WTC11 (cell line): ENCODE measurements around the gene CAGE1. TPM values are rescaled to one million over a fixed set of nuclear protein-coding genes. Genes with fewer than 3 reads are reported as not detected.

Source experiments
- ATAC-seq: fragments of 200-7000 bp; cut with Tn5 transposase; 2 replicates; pipeline ENCODE4 v1.10.0; 2021; ENCODE audit warnings: mild to moderate bottlenecking, moderate library complexity
- CTCF ChIA-PET: fragments of 300-600 bp; sonication (Branson Sonifier 250); formaldehyde crosslinking; loops from one replicate; lab custom pipeline; 2021; ENCODE audit warnings: antibody characterized with exemption; lab: Charles Lee
- POLR2A ChIA-PET: fragments of 350-600 bp; sonication (Branson Sonifier 250); formaldehyde crosslinking; loops from one replicate; lab custom pipeline; 2021; ENCODE audit warnings: antibody characterized with exemption; lab: Charles Lee
- DNase-seq: peaks from one replicate; pipeline ENCODE4 v3.0.0; 2021; ENCODE audit warnings: low spot score
- H3K27ac Mint-ChIP-seq: 2 replicates; pipeline ENCODE4 v1.8.0; 2021; ENCODE audit warnings: mixed read lengths
- H3K27me3 Mint-ChIP-seq: 2 replicates; pipeline ENCODE4 v1.8.0; 2021; ENCODE audit warnings: low read depth, mild to moderate bottlenecking, moderate library complexity, mixed read lengths
- H3K36me3 Mint-ChIP-seq: 2 replicates; pipeline ENCODE4 v1.8.0; 2021; ENCODE audit warnings: mixed read lengths
- H3K4me1 Mint-ChIP-seq: 2 replicates; pipeline ENCODE4 v1.8.0; 2022; ENCODE audit warnings: mixed read lengths
- H3K4me3 Mint-ChIP-seq: 2 replicates; pipeline ENCODE4 v1.8.0; 2021; ENCODE audit warnings: mild to moderate bottlenecking, moderate library complexity, mixed read lengths
- H3K9me3 Mint-ChIP-seq: 2 replicates; pipeline ENCODE4 v1.8.0; 2021; ENCODE audit warnings: mixed read lengths
- AFF4 ChIP-seq: sonication (generic); formaldehyde crosslinking; IDR thresholded peaks from 2 replicates; pipeline ENCODE4 v1.8.1; 2023; ENCODE audit warnings: mild to moderate bottlenecking, missing genetic modification reagents, borderline replicate concordance
- FOXJ3 ChIP-seq: sonication (generic); formaldehyde crosslinking; IDR thresholded peaks from 2 replicates; pipeline ENCODE4 v1.9.0; 2021; ENCODE audit warnings: missing genetic modification reagents, mild to moderate bottlenecking, borderline replicate concordance
- GABPB1 ChIP-seq: sonication (generic); formaldehyde crosslinking; IDR thresholded peaks from 2 replicates; pipeline ENCODE4 v1.8.1; 2023; ENCODE audit warnings: mild to moderate bottlenecking, missing genetic modification reagents
- IRF2 ChIP-seq: sonication (generic); formaldehyde crosslinking; IDR thresholded peaks from 2 replicates; pipeline ENCODE4 v1.8.0; 2022; ENCODE audit warnings: low read depth, missing genetic modification reagents, borderline replicate concordance
- SMAD3 ChIP-seq: sonication (generic); formaldehyde crosslinking; IDR thresholded peaks from 2 replicates; pipeline ENCODE4 v1.8.0; 2022; ENCODE audit warnings: missing genetic modification reagents, mild to moderate bottlenecking, borderline replicate concordance
- USF2 ChIP-seq: sonication (generic); formaldehyde crosslinking; IDR thresholded peaks from 2 replicates; pipeline ENCODE4 v1.8.1; 2023; ENCODE audit warnings: mild to moderate bottlenecking, missing genetic modification reagents, moderate library complexity
- ZBTB21 ChIP-seq: sonication (generic); formaldehyde crosslinking; IDR thresholded peaks from 2 replicates; pipeline ENCODE4 v1.8.1; 2023; ENCODE audit warnings: mild to moderate bottlenecking, missing genetic modification reagents, borderline replicate concordance
- ZMAT4 ChIP-seq: fragments of 250-450 bp; sonication (Bioruptor Pico); IDR thresholded peaks from 2 replicates; pipeline ENCODE4 v1.9.0; 2021; ENCODE audit warnings: mild to moderate bottlenecking
- ZNF232 ChIP-seq: sonication (generic); formaldehyde crosslinking; IDR thresholded peaks from 2 replicates; pipeline ENCODE4 v1.8.0; 2022; ENCODE audit warnings: mild to moderate bottlenecking, missing genetic modification reagents
- ZNF281 ChIP-seq: sonication (generic); formaldehyde crosslinking; IDR thresholded peaks from 2 replicates; pipeline ENCODE4 v1.8.0; 2023; ENCODE audit warnings: mild to moderate bottlenecking, missing genetic modification reagents
- ZNF425 ChIP-seq: fragments of 250-450 bp; sonication (Bioruptor Pico); conservative IDR thresholded peaks from 2 replicates; pipeline ENCODE4 v1.9.0; 2021; ENCODE audit warnings: mild to moderate bottlenecking
- ZNF512 ChIP-seq: sonication (generic); formaldehyde crosslinking; IDR thresholded peaks from 2 replicates; pipeline ENCODE4 v1.8.1; 2022; ENCODE audit warnings: missing genetic modification reagents, borderline replicate concordance
- total RNA-seq: library from RNA; stranded (reverse); gene quantifications from 3 replicates; pipeline ENCODE4 v1.2.3, GENCODE V29; 2021

The CAGE1 gene
- total RNA-seq, 1 experiment from 2014 or later: 0.07 TPM

- H3K27me3 Mint-ChIP-seq: no peaks in the 10 kb centered on the region; the same call in 1 of the 2 replicates
- H3K9me3 Mint-ChIP-seq: no peaks in the 10 kb centered on the region
- H3K27ac Mint-ChIP-seq: no peak overlapping the region
- no peak for ATAC-seq
- TF ChIP-seq ZNF425 (CRISPR knock-in tag) (no peak), AFF4 (CRISPR knock-in tag) (no peak)
- no peaks in the 10 kb centered on the region for H3K36me3 Mint-ChIP-seq
- no peak overlapping the region for H3K4me3 Mint-ChIP-seq
- no peak for DNase-seq
- POLR2A ChIA-PET: interaction anchor here (0.6 kb wide), 1 partner anchor 73 kb away, joined by 3 read pairs; no protein-coding TSS in a partner anchor
- peaks cover 3% of the 10 kb centered on the region for H3K4me1 Mint-ChIP-seq
- CTCF ChIA-PET: interaction anchor here (0.6 kb wide), 1 partner anchor 281 kb away, joined by 3 read pairs; no protein-coding TSS in a partner anchor
These were observed 54.9 kb downstream of the CAGE1 start for GRCh38 chr6:7334685-7335084.

- Mint-ChIP-seq H3K4me1 (no peaks in the 10 kb centered on the region), H3K36me3 (no peaks in the 10 kb centered on the region), H3K4me3 (no peak overlapping the region), H3K27ac (no peak overlapping the region), H3K9me3 (no peaks in the 10 kb centered on the region), H3K27me3 (no peaks in the 10 kb centered on the region; the same call in 1 of the 2 replicates)
- ChIA-PET CTCF (interaction anchor here (1.6 kb wide), 1 partner anchor 9 kb away, joined by 4 read pairs; no protein-coding TSS in a partner anchor), POLR2A (no interaction called here)
- ATAC-seq (no peak), DNase-seq (no peak)
- no peak for TF ChIP-seq ZMAT4 (CRISPR knock-in tag)
- TF ChIP-seq ZNF281 (CRISPR knock-in tag): no peak
- no peak for TF ChIP-seq ZNF512 (CRISPR knock-in tag)
- no peak for TF ChIP-seq ZBTB21 (CRISPR knock-in tag)
- no peak for TF ChIP-seq FOXJ3 (CRISPR knock-in tag)
- no peak for TF ChIP-seq SMAD3 (CRISPR knock-in tag)
- no peak for TF ChIP-seq IRF2 (CRISPR knock-in tag)
- no peak for TF ChIP-seq ZNF232 (CRISPR knock-in tag)
- no peak for TF ChIP-seq USF2 (CRISPR knock-in tag)
- TF ChIP-seq GABPB1 (CRISPR knock-in tag): no peak
These were observed 57.3 kb downstream of the CAGE1 start for GRCh38 chr6:7332090-7332745.
